ENCODE results near the gene DVL2. TPM values are rescaled to one million over a fixed set of nuclear protein-coding genes. Genes with fewer than 3 reads are reported as not detected.

Gene DVL2
- total RNA-seq, 2 experiments from 2014 or later, result 53.2 TPM

DNA sequence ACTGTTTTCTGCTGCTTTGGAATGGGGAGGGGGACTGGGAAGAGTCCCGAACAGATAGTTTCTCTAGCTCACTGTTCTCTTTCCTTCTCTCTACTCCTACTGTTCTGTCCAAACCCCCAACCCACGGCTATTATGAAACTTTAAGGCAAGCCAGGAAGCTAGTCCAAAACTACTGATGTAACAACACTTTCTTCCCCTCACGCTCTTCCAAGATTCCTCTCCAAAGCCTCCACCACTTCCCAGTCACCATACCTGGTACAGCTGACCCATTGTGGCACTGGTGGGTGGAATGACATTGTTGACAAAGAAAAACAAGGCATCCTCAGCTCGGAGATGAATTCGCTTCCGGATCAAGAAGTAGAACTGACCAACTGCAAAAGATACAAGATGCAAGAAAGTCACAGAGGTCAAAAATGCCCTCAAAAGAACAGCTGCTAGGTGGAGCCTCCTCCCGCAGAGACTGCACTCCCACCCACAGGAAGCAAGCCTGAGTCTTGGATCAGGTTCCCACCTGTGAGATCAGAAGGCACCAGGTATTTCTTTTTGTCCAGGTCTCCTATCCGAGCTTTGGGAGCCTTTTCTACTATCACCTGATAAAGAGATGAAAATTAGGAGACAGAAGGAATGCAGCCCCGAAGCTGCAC is 6.9 kb upstream of the DVL2 start:
- ChIA-PET CTCF (interaction anchor here (0.5 to 3.3 kb wide), 6 partner anchors 10 to 1873 kb away, joined by 3 to 20 read pairs (median 7); partner anchors contain the start of genes ACADVL, CTDNEP1, DLG4 and ELP5), POLR2A (no interaction called here)
- no peaks in the 10 kb centered on the region for H3K27me3 Mint-ChIP-seq
- H3K4me3 Mint-ChIP-seq, result peak overlapping the region; percentile 87
- H3K27ac Mint-ChIP-seq, result peak overlapping the region; percentile 93
- peaks cover 54% of the 10 kb centered on the region for H3K36me3 Mint-ChIP-seq (ENCODE audit: low read depth)
- peaks cover 52% of the 10 kb centered on the region for H3K4me1 Mint-ChIP-seq
- no peaks in the 10 kb centered on the region for H3K9me3 Mint-ChIP-seq
- no peak for DNase-seq

DNA sequence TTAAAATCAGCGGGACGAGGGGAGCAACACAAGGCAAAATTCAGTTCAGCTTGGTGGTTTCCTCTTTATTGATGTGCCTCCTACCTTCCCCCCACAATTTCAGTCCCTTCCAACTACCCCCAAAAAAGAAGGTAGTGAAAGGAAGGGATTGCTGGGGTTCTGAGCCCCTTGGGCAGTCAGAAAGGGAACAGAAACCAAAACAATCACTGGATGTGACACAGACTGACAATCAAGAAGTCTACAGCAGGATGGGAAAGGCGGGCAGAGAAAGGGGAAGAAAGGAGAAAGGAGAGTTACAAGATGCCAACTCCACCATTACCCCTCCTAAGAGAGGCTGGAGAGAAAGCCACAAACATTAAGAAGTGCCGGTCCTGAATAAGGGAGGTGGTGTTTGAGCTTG is 6.1 kb upstream of the DVL2 start:
- Mint-ChIP-seq H3K9me3 (no peaks in the 10 kb centered on the region), H3K4me1 (peaks cover 60% of the 10 kb centered on the region), H3K4me3 (peak overlapping the region; percentile 87), H3K27ac (peak overlapping the region; percentile 93), H3K36me3 (ENCODE audit: low read depth) (peaks cover 56% of the 10 kb centered on the region), H3K27me3 (no peaks in the 10 kb centered on the region)
- POLR2A ChIA-PET, result interaction anchor here (0.6 kb wide), 1 partner anchor 72 kb away, joined by 3 read pairs; no protein-coding TSS in a partner anchor
- CTCF ChIA-PET, result interaction anchor here (1.2 to 3.3 kb wide), 4 partner anchors 11 to 56 kb away, joined by 3 to 20 read pairs (median 12); partner anchors contain the start of genes ACADVL, CTDNEP1, DLG4 and ELP5
- no peak for DNase-seq

DNA sequence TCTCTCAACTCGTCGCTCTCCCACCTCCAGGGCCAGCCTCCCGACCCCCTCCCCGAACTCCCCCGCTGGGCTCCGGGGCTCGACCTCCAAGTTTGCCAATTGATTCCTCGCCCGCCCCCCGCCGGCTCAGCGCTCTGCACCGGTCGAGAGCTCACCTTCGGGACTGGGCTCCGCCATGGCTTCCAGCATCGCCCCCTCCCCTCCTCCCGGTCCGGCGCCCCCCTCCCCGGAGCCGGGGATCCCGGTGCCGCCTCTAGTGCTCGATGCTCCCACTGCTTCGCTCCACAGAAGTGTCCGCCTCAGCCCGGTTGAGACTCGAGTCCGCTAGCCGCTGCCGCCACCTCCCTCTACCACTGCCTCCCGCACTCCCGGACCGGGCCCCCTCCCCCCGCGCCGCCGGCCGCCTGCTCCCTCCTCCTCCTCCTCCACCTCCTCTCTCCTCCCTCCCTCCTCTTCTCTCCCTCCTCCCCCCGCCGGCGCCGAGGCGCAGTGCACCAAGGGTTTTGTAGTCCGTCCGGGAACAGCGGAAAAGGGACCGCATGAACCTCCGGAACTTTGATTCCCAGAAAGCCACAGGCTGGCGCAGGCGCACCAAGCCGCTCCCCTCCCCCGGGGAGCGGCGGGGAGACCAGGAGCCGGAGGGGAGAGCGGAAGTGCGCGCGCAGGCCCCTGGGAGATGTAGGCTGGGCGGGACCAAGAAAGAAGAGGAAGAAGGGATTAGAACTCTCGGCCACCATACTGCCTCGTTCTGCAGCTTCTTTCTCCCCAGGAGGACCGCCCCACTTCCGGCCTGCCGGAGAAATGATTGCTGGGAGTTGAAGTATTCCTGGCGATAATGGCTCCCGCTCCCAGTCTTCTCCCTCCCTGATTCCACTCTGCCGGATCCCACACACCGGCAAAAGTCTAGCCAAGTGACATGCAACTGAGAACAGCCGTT is 5.0 kb upstream of the DVL2 start, which contains the start of gene PHF23:
PHF23 (minus strand) TSS at position 367 of the 937 bp plus-strand sequence; CDS start at position 189, 178 bp downstream.
- Mint-ChIP-seq H3K36me3 (ENCODE audit: low read depth) (peaks cover 58% of the 10 kb centered on the region), H3K4me1 (peaks cover 68% of the 10 kb centered on the region), H3K27ac (peak within 1 kb of the TSS; percentile 93), H3K27me3 (no peaks in the 10 kb centered on the region), H3K4me3 (peak within 1 kb of the TSS; percentile 87), H3K9me3 (no peaks in the 10 kb centered on the region)
- ChIA-PET POLR2A (interaction anchor here (0.6 kb wide), 1 partner anchor 272 kb away, joined by 3 read pairs; no protein-coding TSS in a partner anchor), CTCF (interaction anchor here (1.0 to 3.3 kb wide), 8 partner anchors 11 to 218 kb away, joined by 3 to 16 read pairs (median 4); partner anchors contain the start of genes ACADVL and DLG4)
- DNase-seq, result peak; percentile 98

GRCh38 chr17:7238420-7239090 is 4.2 kb upstream of the DVL2 start:
- no peak for DNase-seq
- CTCF ChIA-PET, result interaction anchor here (0.6 to 2.6 kb wide), 8 partner anchors 11 to 217 kb away, joined by 3 to 16 read pairs (median 3); partner anchors contain the start of genes ACADVL and DLG4
- Mint-ChIP-seq H3K36me3 (ENCODE audit: low read depth) (peaks cover 54% of the 10 kb centered on the region), H3K27me3 (no peaks in the 10 kb centered on the region), H3K4me3 (peak overlapping the region; percentile 87), H3K9me3 (no peaks in the 10 kb centered on the region), H3K4me1 (peaks cover 68% of the 10 kb centered on the region), H3K27ac (peak overlapping the region; percentile 93)
- POLR2A ChIA-PET, result interaction anchor here (0.6 to 0.8 kb wide), 2 partner anchors 19 to 272 kb away, joined by 3 read pairs; partner anchors contain the start of gene DLG4

DNA sequence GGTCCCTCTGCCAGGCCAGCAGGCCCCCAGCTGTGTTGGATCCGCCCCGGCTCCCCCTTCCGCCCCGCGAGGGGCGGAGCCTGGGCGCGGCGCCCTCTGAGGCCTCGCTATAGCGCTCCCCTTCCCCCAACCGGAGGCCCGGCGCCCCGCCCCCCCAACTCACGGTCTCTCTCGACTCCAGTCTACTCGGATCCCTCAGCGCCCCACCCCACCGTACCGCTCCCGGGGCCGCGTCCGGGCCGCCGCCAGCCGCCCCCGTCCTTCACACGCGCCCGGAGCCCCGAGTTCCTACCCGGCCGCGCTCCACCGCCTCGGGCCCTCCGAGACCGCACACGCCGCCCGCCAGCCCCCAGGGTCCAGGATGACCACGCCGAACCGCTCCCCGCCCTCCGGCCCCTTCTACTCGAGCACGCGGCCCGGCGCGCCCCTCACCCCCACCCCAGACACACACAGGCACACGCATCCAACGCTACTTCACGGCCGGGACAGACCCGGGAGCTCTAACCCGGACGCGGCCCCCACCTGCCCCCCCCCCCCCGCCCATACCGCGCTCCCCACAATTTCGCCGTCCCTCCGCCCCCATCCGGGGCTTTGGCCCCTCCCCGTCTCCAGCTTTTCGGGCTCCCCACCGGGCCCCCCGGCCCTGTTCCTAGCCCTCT is 3.6 kb upstream of the DVL2 start:
- POLR2A ChIA-PET, result interaction anchor here (0.8 kb wide), 1 partner anchor 19 kb away, joined by 3 read pairs; the partner anchor contains the start of gene DLG4
- no peaks in the 10 kb centered on the region for H3K27me3 Mint-ChIP-seq
- CTCF ChIA-PET, result interaction anchor here (0.6 to 2.6 kb wide), 6 partner anchors 12 to 57 kb away, joined by 3 to 16 read pairs (median 3); partner anchors contain the start of genes ACADVL and DLG4
- H3K4me1 Mint-ChIP-seq, result peaks cover 67% of the 10 kb centered on the region
- H3K9me3 Mint-ChIP-seq, result no peaks in the 10 kb centered on the region
- peaks cover 50% of the 10 kb centered on the region for H3K36me3 Mint-ChIP-seq (ENCODE audit: low read depth)
- H3K27ac Mint-ChIP-seq, result peak overlapping the region; percentile 93
- peak overlapping the region; percentile 87 for H3K4me3 Mint-ChIP-seq
- DNase-seq, result peak; percentile 86

GRCh38 chr17:7237266-7237760 is 3.0 kb upstream of the DVL2 start:
- peaks cover 50% of the 10 kb centered on the region for H3K36me3 Mint-ChIP-seq (ENCODE audit: low read depth)
- H3K27ac Mint-ChIP-seq, result peak overlapping the region; percentile 93
- H3K9me3 Mint-ChIP-seq, result no peaks in the 10 kb centered on the region
- H3K4me1 Mint-ChIP-seq, result peaks cover 69% of the 10 kb centered on the region
- POLR2A ChIA-PET, result no interaction called here
- H3K27me3 Mint-ChIP-seq, result no peaks in the 10 kb centered on the region
- CTCF ChIA-PET, result interaction anchor here (0.7 to 2.6 kb wide), 4 partner anchors 17 to 48 kb away, joined by 3 to 16 read pairs (median 3); partner anchors contain the start of genes ACADVL and DLG4
- DNase-seq, result no peak
- peak overlapping the region; percentile 87 for H3K4me3 Mint-ChIP-seq

DNA sequence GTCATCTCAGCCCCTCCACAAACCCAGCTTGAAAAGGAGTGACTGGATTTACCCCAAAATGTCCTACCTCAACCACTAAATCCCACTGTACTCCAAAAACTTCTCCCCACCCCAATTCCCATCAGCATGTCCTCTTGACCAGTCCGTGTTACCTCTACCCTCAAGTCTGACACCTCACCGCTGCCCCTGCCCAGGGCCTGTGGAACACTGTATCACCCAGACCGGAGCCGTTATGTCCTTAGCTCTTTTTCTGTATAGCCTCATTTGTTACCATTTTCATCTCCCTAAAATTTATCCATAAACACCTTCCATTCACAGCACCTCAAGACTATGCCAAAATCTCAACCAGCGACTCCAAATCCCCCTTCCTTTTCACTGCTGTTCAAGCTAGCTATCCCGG is 2.5 kb upstream of the DVL2 start:
- Mint-ChIP-seq H3K9me3 (no peaks in the 10 kb centered on the region), H3K27ac (peak overlapping the region; percentile 93), H3K36me3 (ENCODE audit: low read depth) (peaks cover 48% of the 10 kb centered on the region), H3K27me3 (no peaks in the 10 kb centered on the region), H3K4me3 (peak overlapping the region; percentile 87), H3K4me1 (peaks cover 70% of the 10 kb centered on the region)
- ChIA-PET CTCF (interaction anchor here (0.7 kb wide), 1 partner anchor 49 kb away, joined by 3 read pairs; no protein-coding TSS in a partner anchor), POLR2A (no interaction called here)
- DNase-seq, result no peak

GRCh38 chr17:7235693-7236665 is 1.7 kb upstream of the DVL2 start:
- no peak for DNase-seq
- peaks cover 40% of the 10 kb centered on the region for H3K36me3 Mint-ChIP-seq (ENCODE audit: low read depth)
- ChIA-PET POLR2A (no interaction called here), CTCF (interaction anchor here (1.3 kb wide), 1 partner anchor 15 kb away, joined by 5 read pairs; no protein-coding TSS in a partner anchor)
- peaks cover 63% of the 10 kb centered on the region for H3K4me1 Mint-ChIP-seq
- H3K27me3 Mint-ChIP-seq, result no peaks in the 10 kb centered on the region
- peak overlapping the region; percentile 45 for H3K4me3 Mint-ChIP-seq
- peak overlapping the region; percentile 25 for H3K27ac Mint-ChIP-seq
- H3K9me3 Mint-ChIP-seq, result no peaks in the 10 kb centered on the region

GRCh38 chr17:7233701-7234082 is 625 bp downstream of the DVL2 start:
- no peaks in the 10 kb centered on the region for H3K9me3 Mint-ChIP-seq
- peaks cover 33% of the 10 kb centered on the region for H3K36me3 Mint-ChIP-seq (ENCODE audit: low read depth)
- H3K27me3 Mint-ChIP-seq, result no peaks in the 10 kb centered on the region
- no peak for DNase-seq
- peak overlapping the region; percentile 96 for H3K4me3 Mint-ChIP-seq
- peak overlapping the region; percentile 88 for H3K27ac Mint-ChIP-seq
- CTCF ChIA-PET, result interaction anchor here (0.7 to 2.5 kb wide), 6 partner anchors 9 to 454 kb away, joined by 3 to 14 read pairs (median 4); partner anchors contain the start of genes ACADVL and DLG4
- H3K4me1 Mint-ChIP-seq, result peaks cover 52% of the 10 kb centered on the region
- POLR2A ChIA-PET, result interaction anchor here (0.7 kb wide), 1 partner anchor 301 kb away, joined by 3 read pairs; no protein-coding TSS in a partner anchor

GRCh38 chr17:7232114-7232513 is 2.2 kb downstream of the DVL2 start:
- no peaks in the 10 kb centered on the region for H3K27me3 Mint-ChIP-seq
- POLR2A ChIA-PET, result no interaction called here
- H3K4me3 Mint-ChIP-seq, result peak overlapping the region; percentile 34
- peaks cover 46% of the 10 kb centered on the region for H3K4me1 Mint-ChIP-seq
- no peak for DNase-seq
- no peaks in the 10 kb centered on the region for H3K9me3 Mint-ChIP-seq
- no peak overlapping the region for H3K27ac Mint-ChIP-seq
- H3K36me3 Mint-ChIP-seq (ENCODE audit: low read depth), result peaks cover 37% of the 10 kb centered on the region
- CTCF ChIA-PET, result interaction anchor here (0.8 to 2.5 kb wide), 2 partner anchors 11 to 18 kb away, joined by 3 to 7 read pairs; no protein-coding TSS in a partner anchor
